Panc1 (cell line): ENCODE measurements around the gene BRSK1. TPM values are rescaled to one million over a fixed set of nuclear protein-coding genes. Genes with fewer than 3 reads are reported as not detected.
A peak's percentile ranks its signal among the peaks of the same experiment; 100 is the strongest.

Experiments used
- ATAC-seq: fragments of 200-7000 bp; cut with Tn5 transposase; 2 replicates; pipeline ENCODE4 v1.9.1; 2020; ENCODE audit warnings: mild to moderate bottlenecking, moderate library complexity
- BruUV-seq: library from RNA; stranded (reverse); fragments of 400-500 nt; replicated peaks from 2 replicates; lab custom pipeline; 2021; lab: Mats Ljungman, UMichigan
- CTCF ChIA-PET: fragments of 300-600 bp; sonication (Branson Sonifier 250); formaldehyde crosslinking; loops from one replicate; lab custom pipeline; 2022; ENCODE audit warnings: antibody characterized with exemption; lab: Charles Lee
- POLR2A ChIA-PET: fragments of 300-600 bp; sonication (Branson Sonifier 250); formaldehyde crosslinking; loops from one replicate; lab custom pipeline; 2022; ENCODE audit warnings: antibody characterized with exemption; lab: Charles Lee
- DNase-seq: peaks from one replicate; pipeline ENCODE4 v3.0.0-alpha.2; 2010; ENCODE audit warnings: low read depth, low spot score
- H3K27ac ChIP-seq: 2 replicates; pipeline ENCODE4 v1.5.1; 2011; ENCODE audit warnings: mild to moderate bottlenecking, low read length, inconsistent platforms
- H3K27me3 ChIP-seq: fragments of 200-500 bp; sonication (Bioruptor generic); 2 replicates; pipeline ENCODE4 v1.6.0; 2014; ENCODE audit warnings: low read length, inconsistent platforms; ENCODE audit not compliant: control insufficient read depth, insufficient read depth
- H3K36me3 ChIP-seq: fragments of 200-500 bp; sonication (Bioruptor generic); 2 replicates; pipeline ENCODE4 v1.5.1; 2014; ENCODE audit warnings: inconsistent platforms, mild to moderate bottlenecking, low read length, moderate library complexity; ENCODE audit not compliant: control insufficient read depth, insufficient read depth
- H3K4me1 ChIP-seq: 2 replicates; pipeline ENCODE4 v1.5.1; 2011; ENCODE audit warnings: inconsistent platforms, mild to moderate bottlenecking, low read length, moderate library complexity; ENCODE audit not compliant: control insufficient read depth, insufficient read depth
- H3K4me3 ChIP-seq, 2 experiments: 2 replicates each; pipeline ENCODE4 v1.5.1; 2011 to 2012; ENCODE audit warnings: low read depth in 2 of 2, low read length in 2 of 2, mild to moderate bottlenecking in 2 of 2, inconsistent platforms in 1 of 2, moderate library complexity in 1 of 2
- H3K9me3 ChIP-seq: fragments of 200-500 bp; sonication (Bioruptor generic); 2 replicates; pipeline ENCODE4 v1.5.1; 2014; ENCODE audit warnings: low read depth, mild to moderate bottlenecking, inconsistent platforms, low read length, moderate library complexity; ENCODE audit not compliant: control insufficient read depth, insufficient read depth
- CTCF ChIP-seq: fragments of 450-650 bp; IDR thresholded peaks from 2 replicates; pipeline ENCODE4 v1.5.1; 2017; ENCODE audit warnings: mild to moderate bottlenecking
- POLR2AphosphoS5 ChIP-seq: IDR thresholded peaks from 2 replicates; pipeline ENCODE4 v1.6.1; 2012; ENCODE audit warnings: mild to moderate bottlenecking, low read depth, low read length, moderate library complexity
- SIN3A ChIP-seq: IDR thresholded peaks from 2 replicates; pipeline ENCODE4 v1.6.1; 2012; ENCODE audit warnings: low read depth, mild to moderate bottlenecking, low read length, moderate library complexity, borderline replicate concordance; ENCODE audit not compliant: insufficient read depth
- TCF7L2 ChIP-seq: IDR thresholded peaks from 2 replicates; pipeline ENCODE4 v1.6.1; 2011; ENCODE audit warnings: mild to moderate bottlenecking, low read depth, low read length, inconsistent platforms
- in situ Hi-C: cut with HindIII; loops from 2 replicates; pipeline ENCODE4 v1.10.0; 2016; ENCODE audit warnings: low sequenced_read_pairs, low pct_unique_long_range_greater_than_20kb
- intact Hi-C: fragments of 100-400 bp; cut with micrococcal nuclease; formaldehyde crosslinking; loops from one replicate; pipeline ENCODE4 v1.10.0; 2022; ENCODE audit not compliant: unreplicated experiment
- total RNA-seq: library from RNA; stranded (reverse); gene quantifications from one replicate; pipeline ENCODE4 v1.2.1, GENCODE V29; 2021; ENCODE audit not compliant: unreplicated experiment
- TF ChIP-seq, protein P1 (sequence below), 2 experiments: IDR thresholded peaks; 2 replicates each; pipeline ENCODE4 v1.6.1; 2011 to 2012; ENCODE audit warnings: low read depth in 2 of 2, control low read depth in 1 of 2, low read length in 1 of 2, mild to moderate bottlenecking in 1 of 2, moderate library complexity in 1 of 2; ENCODE audit not compliant: insufficient read depth in 1 of 2

BRSK1 gene
- total RNA-seq, 1 experiment from 2014 or later: 7.9 TPM

- H3K9me3 ChIP-seq: no peaks in the 10 kb centered on the region
- intact Hi-C loops: no loop called here
- peaks cover 5% of the 10 kb centered on the region; the same call in 1 of the 2 replicates for H3K36me3 ChIP-seq
- peaks cover 37% of the 10 kb centered on the region for H3K4me1 ChIP-seq
- H3K27me3 ChIP-seq: no peaks in the 10 kb centered on the region
- peak overlapping the region in 1 of 2 experiments; percentile 1; a peak in 1 of 4 replicates for H3K4me3 ChIP-seq
- DNase-seq (no peak), ATAC-seq (no peak)
- CTCF ChIA-PET: interaction anchor here (0.6 kb wide), 1 partner anchor 13 kb away, joined by 3 read pairs; no protein-coding TSS in a partner anchor
- no peak for TF ChIP-seq CTCF
- no peak for TF ChIP-seq SIN3A
- no peak for TF ChIP-seq POLR2AphosphoS5
- TF ChIP-seq TCF7L2: no peak
- TF ChIP-seq, protein P1, sequence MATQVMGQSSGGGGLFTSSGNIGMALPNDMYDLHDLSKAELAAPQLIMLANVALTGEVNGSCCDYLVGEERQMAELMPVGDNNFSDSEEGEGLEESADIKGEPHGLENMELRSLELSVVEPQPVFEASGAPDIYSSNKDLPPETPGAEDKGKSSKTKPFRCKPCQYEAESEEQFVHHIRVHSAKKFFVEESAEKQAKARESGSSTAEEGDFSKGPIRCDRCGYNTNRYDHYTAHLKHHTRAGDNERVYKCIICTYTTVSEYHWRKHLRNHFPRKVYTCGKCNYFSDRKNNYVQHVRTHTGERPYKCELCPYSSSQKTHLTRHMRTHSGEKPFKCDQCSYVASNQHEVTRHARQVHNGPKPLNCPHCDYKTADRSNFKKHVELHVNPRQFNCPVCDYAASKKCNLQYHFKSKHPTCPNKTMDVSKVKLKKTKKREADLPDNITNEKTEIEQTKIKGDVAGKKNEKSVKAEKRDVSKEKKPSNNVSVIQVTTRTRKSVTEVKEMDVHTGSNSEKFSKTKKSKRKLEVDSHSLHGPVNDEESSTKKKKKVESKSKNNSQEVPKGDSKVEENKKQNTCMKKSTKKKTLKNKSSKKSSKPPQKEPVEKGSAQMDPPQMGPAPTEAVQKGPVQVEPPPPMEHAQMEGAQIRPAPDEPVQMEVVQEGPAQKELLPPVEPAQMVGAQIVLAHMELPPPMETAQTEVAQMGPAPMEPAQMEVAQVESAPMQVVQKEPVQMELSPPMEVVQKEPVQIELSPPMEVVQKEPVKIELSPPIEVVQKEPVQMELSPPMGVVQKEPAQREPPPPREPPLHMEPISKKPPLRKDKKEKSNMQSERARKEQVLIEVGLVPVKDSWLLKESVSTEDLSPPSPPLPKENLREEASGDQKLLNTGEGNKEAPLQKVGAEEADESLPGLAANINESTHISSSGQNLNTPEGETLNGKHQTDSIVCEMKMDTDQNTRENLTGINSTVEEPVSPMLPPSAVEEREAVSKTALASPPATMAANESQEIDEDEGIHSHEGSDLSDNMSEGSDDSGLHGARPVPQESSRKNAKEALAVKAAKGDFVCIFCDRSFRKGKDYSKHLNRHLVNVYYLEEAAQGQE (IDR thresholded peaks at IDR 0.05; ENCODE audit: insufficient read depth in 1 of 2, low read depth in 2 of 2, low read length in 1 of 2): no peak
- in situ Hi-C loops: no loop called here
- POLR2A ChIA-PET: no interaction called here
- BruUV-seq: no TSS peak
- H3K27ac ChIP-seq: no peak overlapping the region
Observed at GRCh38 chr19:55253842-55254624, 29.8 kb upstream of the BRSK1 start.

- Histone ChIP-seq H3K4me1 (peaks cover 40% of the 10 kb centered on the region), H3K4me3 (peak overlapping the region in 1 of 2 experiments; percentile 12; a peak in 2 of 4 replicates), H3K27ac (no peak overlapping the region), H3K36me3 (peaks cover 5% of the 10 kb centered on the region; the same call in 1 of the 2 replicates), H3K9me3 (no peaks in the 10 kb centered on the region), H3K27me3 (no peaks in the 10 kb centered on the region)
- POLR2A ChIA-PET: no interaction called here
- CTCF ChIA-PET: interaction anchor here (0.6 kb wide), 1 partner anchor 12 kb away, joined by 3 read pairs; no protein-coding TSS in a partner anchor
- TF ChIP-seq TCF7L2 (no peak), SIN3A (no peak), CTCF (no peak), POLR2AphosphoS5 (no peak)
- DNase-seq (no peak), ATAC-seq (no peak)
- no TSS peak for BruUV-seq
- intact Hi-C loops: no loop called here
- in situ Hi-C loops: no loop called here
Observed at GRCh38 chr19:55254625-55254977, 29.2 kb upstream of the BRSK1 start.
